GF-D8 (cell line): ENCODE results near the gene NDUFA13.

Source experiments
- DNase-seq: peaks from one replicate; lab custom pipeline; 2025; lab: John Stamatoyannopoulos, UW

NDUFA13 gene

DNA sequence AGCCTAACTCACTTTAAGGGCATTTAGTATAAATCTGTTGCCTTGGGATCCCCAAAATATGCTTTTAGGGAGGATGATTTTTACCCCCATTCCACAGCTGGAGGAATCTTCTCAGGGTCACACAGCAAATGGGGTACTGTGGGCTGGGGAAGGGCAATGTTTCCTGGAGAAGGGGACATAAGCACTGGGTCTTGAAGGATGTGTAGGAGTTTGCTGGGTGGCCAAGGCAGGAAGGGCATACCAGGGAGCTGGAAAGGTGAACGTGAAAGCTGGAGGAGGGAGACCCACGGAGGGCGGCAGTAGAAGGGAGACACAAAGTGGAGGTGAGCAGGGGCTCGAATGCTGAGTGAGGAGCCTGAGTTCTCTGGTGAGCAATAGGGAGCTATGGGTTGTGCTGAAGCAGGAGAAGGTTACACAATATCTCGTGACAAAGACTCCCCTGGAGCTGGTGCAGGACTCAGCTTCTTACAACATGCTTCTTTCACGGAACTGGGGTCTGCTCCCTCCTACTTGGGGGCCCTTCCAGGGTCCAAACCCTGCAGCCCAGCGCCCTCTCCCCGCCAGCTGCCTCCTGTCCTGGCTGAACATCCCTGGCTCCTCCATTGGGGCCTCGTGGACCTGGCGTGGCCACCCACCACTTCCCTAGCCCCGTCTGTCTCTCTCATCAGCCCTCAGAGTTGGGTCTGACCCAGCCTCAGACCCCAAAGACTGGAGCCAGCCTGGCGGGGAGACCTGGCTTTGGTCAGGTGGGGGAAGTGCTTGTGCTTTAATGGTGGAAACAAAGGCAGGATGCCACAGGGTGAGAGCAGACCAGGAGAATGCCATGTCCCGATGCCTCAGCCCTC, 33.1 kb downstream of the NDUFA13 start:
- no peak for DNase-seq

DNA sequence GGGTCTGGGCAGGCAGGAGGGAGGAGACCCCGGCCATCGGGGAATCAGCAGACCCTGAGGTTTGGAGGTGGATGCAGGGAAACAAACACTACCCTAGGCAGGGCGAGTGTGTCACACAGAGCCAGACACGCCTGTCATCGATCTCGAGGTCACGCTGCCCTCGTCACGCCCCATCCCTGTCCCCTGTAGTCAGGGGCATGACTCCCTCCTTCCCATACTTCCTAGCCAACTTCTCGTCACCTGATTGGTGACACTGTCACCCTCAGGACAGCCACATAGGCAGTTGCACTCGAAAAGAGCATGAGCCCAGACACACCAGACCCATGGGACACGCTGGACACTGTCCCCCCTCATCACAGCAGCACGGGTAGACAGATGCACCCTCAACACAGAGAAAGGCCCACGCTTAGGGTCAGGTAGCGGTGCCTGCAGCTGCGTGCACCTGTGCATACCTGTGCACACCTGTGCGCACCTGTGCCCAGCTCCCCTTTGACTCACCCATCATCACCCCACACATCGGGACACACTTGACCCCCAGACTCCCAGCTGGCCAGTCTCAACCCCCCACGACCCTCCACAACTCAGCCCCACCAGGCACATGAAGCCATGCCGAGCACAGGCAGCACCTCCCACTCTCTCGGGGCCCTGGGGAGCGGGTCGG, 33.9 kb downstream of the NDUFA13 start:
- no peak for DNase-seq

GRCh38 chr19:19550485-19550929, 34.5 kb downstream of the NDUFA13 start:
- no peak for DNase-seq

- no peak for DNase-seq
Measured at GRCh38 chr19:19550972-19551852, 35.2 kb downstream of the NDUFA13 start.

- no peak for DNase-seq
Measured at GRCh38 chr19:19551853-19552192, 35.8 kb downstream of the NDUFA13 start.

- no peak for DNase-seq
Measured at GRCh38 chr19:19552798-19553197, 36.8 kb downstream of the NDUFA13 start.

GRCh38 chr19:19553670-19554069, 37.6 kb downstream of the NDUFA13 start:
- DNase-seq, result no peak

- no peak for DNase-seq
Measured at GRCh38 chr19:19554074-19555023, 38.3 kb downstream of the NDUFA13 start.

- DNase-seq, result no peak
Measured at GRCh38 chr19:19558055-19558454, 42.0 kb downstream of the NDUFA13 start.

DNA sequence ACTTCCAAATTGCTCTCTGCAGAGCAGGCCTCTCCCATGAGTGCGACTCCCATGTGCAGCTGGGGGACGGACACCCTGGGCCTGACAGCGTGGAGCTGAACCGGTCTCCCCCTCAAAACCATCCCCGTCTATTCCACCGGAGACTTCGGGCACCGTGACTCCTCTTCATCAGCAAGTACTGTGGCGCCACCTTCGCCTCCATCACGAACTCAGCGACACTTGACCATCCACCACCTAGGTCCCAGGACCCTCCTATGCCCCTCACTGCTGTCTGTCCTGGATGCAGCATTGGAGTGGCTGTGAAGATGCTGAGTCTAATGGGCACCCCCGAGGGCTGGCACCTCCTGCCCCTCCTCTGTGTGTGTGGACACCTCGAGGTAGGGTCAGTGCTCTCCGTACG, 42.6 kb downstream of the NDUFA13 start:
- DNase-seq, result no peak

- DNase-seq, result no peak
Measured at GRCh38 chr19:19559931-19560330, 43.9 kb downstream of the NDUFA13 start.

DNA sequence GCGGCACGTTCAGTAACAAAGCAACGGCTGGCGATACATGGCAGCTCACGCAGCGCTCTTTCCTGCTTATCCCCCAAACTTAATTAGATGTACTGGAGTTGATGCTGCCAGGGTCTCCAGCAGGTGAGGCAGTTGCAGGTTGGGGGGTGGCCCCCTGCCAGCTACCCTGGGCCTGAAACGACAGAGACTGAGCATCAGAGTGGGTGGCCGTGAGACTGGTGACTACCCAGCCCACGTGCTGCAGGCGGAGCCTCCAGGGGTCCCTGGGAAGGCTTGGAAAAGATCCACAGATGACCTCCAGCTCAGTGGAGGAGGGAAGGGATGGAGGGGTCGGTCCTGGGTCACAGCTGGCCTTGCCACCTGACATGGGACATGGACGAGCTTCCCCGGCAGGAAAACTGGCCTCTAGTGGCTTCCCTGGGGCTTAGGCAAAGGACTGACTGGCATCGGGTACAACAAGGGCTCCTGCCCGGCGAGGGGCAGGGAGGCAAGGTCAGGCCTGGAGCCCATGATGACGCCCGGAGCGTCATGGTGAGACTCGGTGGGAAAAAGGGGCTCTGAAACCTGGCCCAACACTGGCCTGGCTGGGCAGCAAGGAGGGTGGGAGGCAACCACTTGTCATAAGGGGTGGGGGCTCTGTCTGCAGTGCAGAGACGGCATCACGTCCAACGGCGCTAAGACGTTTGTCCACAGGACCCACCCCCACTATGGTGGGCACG, 46.1 kb downstream of the NDUFA13 start:
- DNase-seq, result no peak

- no peak for DNase-seq
Measured at GRCh38 chr19:19562665-19563347, 46.8 kb downstream of the NDUFA13 start.

- DNase-seq, result no peak
Measured at GRCh38 chr19:19563348-19563848, 47.4 kb downstream of the NDUFA13 start.

- no peak for DNase-seq
Measured at GRCh38 chr19:19566306-19566705, 50.3 kb downstream of the NDUFA13 start.

GRCh38 chr19:19567391-19567790, 51.4 kb downstream of the NDUFA13 start:
- no peak for DNase-seq

DNA sequence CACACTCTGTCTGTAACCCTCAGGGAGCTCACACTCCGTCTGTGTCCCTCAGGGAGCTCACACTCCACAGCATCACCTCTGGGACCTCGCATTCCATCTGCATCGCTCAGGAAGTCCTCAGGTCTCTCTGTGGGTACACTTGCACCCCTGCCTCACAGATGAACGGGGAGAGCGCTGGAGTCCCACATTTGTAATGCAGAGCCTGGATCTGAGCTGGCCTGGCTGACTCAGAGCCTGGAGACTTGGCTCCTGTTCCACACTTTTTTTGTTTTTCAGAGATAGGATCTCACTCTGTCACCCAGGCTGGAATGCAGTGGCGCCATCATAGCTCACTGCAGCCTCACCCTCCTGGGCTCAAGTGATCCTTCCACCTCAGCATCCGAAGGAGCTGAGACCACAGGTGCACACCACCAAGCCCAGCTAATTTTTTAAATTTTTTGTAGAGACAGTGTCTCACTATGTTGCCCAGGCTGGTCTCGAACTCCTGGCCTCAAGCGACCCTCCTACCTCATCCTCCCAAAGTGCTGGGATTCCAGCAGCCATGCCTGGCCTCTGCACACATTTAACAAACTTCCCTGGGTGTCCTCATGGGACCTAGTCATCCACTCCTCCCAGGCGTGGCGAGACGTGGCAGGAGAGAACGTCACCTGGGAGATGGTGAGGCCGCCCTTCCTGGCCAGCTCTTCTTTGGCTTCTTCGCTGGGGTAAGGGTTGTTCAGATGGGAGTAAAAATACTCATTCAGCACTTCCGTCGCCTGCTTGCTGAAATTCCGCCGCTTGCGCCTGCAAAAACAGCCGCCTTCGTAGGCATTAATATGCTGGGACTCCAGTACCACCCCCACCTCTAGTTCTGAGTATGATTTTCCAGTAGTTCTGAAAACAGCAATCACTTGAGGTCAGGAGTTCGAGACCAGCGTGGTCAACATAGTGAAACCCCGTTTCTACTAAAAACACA, 53.1 kb downstream of the NDUFA13 start:
- DNase-seq, result no peak

- DNase-seq, result no peak
Measured at GRCh38 chr19:19570571-19570970, 54.5 kb downstream of the NDUFA13 start.
